PC-9 (cell line): ENCODE measurements around the gene HSD17B8.

ENCODE experiments used
- EZH2 ChIP-seq: fragments of 200-600 bp; sonication (generic); IDR thresholded peaks from 2 replicates; pipeline ENCODE4 v1.8.0; 2017; ENCODE audit warnings: antibody characterized with exemption, low read depth
- TF ChIP-seq, protein P1 (sequence below): fragments of 200-600 bp; sonication (generic); conservative IDR thresholded peaks from 2 replicates; pipeline ENCODE4 v1.6.1; 2017; ENCODE audit warnings: mixed run types, antibody characterized with exemption, mild to moderate bottlenecking, moderate library complexity

- no peak for TF ChIP-seq EZH2
- TF ChIP-seq, protein P1, sequence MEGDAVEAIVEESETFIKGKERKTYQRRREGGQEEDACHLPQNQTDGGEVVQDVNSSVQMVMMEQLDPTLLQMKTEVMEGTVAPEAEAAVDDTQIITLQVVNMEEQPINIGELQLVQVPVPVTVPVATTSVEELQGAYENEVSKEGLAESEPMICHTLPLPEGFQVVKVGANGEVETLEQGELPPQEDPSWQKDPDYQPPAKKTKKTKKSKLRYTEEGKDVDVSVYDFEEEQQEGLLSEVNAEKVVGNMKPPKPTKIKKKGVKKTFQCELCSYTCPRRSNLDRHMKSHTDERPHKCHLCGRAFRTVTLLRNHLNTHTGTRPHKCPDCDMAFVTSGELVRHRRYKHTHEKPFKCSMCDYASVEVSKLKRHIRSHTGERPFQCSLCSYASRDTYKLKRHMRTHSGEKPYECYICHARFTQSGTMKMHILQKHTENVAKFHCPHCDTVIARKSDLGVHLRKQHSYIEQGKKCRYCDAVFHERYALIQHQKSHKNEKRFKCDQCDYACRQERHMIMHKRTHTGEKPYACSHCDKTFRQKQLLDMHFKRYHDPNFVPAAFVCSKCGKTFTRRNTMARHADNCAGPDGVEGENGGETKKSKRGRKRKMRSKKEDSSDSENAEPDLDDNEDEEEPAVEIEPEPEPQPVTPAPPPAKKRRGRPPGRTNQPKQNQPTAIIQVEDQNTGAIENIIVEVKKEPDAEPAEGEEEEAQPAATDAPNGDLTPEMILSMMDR, result no peak
These were observed 11.5 kb upstream of the HSD17B8 start for GRCh38 chr6:33192671-33193602.
